Measurements from ENCODE around the gene CD276.

The CD276 gene

GRCh38 chr15:73655724-73656123 lies 28.5 kb upstream of the CD276 start:
- no peak overlapping the region for H3K4me3 ChIP-seq (ENCODE audit: low read depth, low read length)
- TF ChIP-seq CTCF (IDR thresholded peaks at IDR 0.05; ENCODE audit: low read depth, low read length), result no peak

GRCh38 chr15:73658645-73659044 lies 25.5 kb upstream of the CD276 start:
- TF ChIP-seq CTCF (IDR thresholded peaks at IDR 0.05; ENCODE audit: low read depth, low read length), result no peak
- no peak overlapping the region for H3K4me3 ChIP-seq (ENCODE audit: low read depth, low read length)

- TF ChIP-seq CTCF (IDR thresholded peaks at IDR 0.05; ENCODE audit: low read depth, low read length), result no peak
- no peak overlapping the region for H3K4me3 ChIP-seq (ENCODE audit: low read depth, low read length)
Observed at GRCh38 chr15:73660455-73660854, 23.7 kb upstream of the CD276 start.

GRCh38 chr15:73674587-73674986 lies 9.6 kb upstream of the CD276 start:
- TF ChIP-seq CTCF (IDR thresholded peaks at IDR 0.05; ENCODE audit: low read depth, low read length), result no peak

GRCh38 chr15:73677146-73677607 lies 7.0 kb upstream of the CD276 start:
- peak; percentile 85 for TF ChIP-seq CTCF (IDR thresholded peaks at IDR 0.05; ENCODE audit: low read depth, low read length)
- H3K4me3 ChIP-seq (ENCODE audit: low read depth, low read length), result no peak overlapping the region

More at GRCh38 chr15:73674587-73674986, 9.6 kb upstream of the CD276 start:
- H3K4me3 ChIP-seq (ENCODE audit: low read depth, low read length), result no peak overlapping the region

- no peak for TF ChIP-seq CTCF (IDR thresholded peaks at IDR 0.05; ENCODE audit: low read depth, low read length)
- H3K4me3 ChIP-seq (ENCODE audit: low read depth, low read length), result no peak overlapping the region
Observed at GRCh38 chr15:73677733-73678132, 6.5 kb upstream of the CD276 start.

- no peak for TF ChIP-seq CTCF (IDR thresholded peaks at IDR 0.05; ENCODE audit: low read depth, low read length)
- no peak overlapping the region for H3K4me3 ChIP-seq (ENCODE audit: low read depth, low read length)
Observed at GRCh38 chr15:73678498-73678897, 5.7 kb upstream of the CD276 start.

All from WI38 (cell line).